NK-92 (cell line): ENCODE measurements around the gene UTP15.

ENCODE experiments used
- DNase-seq: peaks from one replicate; lab custom pipeline; 2025; ENCODE audit not compliant: unreplicated experiment; lab: John Stamatoyannopoulos, UW

The UTP15 gene

GRCh38 chr5:73564018-73564417 is 1.5 kb upstream of the UTP15 start:
- DNase-seq = no peak

GRCh38 chr5:73564675-73565074 is 868 bp upstream of the UTP15 start:
- no peak for DNase-seq

GRCh38 chr5:73565969-73566547 is 515 bp downstream of the UTP15 start:
- DNase-seq = no peak

- DNase-seq = no peak
These were observed 17.0 kb downstream of the UTP15 start for GRCh38 chr5:73582285-73583145.

GRCh38 chr5:73587923-73588322 is 22.4 kb downstream of the UTP15 start:
- no peak for DNase-seq

- DNase-seq = no peak
These were observed 25.7 kb downstream of the UTP15 start for GRCh38 chr5:73591102-73591695.

- no peak for DNase-seq
These were observed 26.4 kb downstream of the UTP15 start for GRCh38 chr5:73591698-73592501.

GRCh38 chr5:73592551-73592950 is 27.0 kb downstream of the UTP15 start:
- no peak for DNase-seq

- no peak for DNase-seq
These were observed 31.3 kb downstream of the UTP15 start for GRCh38 chr5:73596705-73597328.

- no peak for DNase-seq
These were observed 33.8 kb downstream of the UTP15 start for GRCh38 chr5:73599380-73599779.

GRCh38 chr5:73603998-73604397 is 38.5 kb downstream of the UTP15 start:
- DNase-seq = no peak

- no peak for DNase-seq
These were observed 39.9 kb downstream of the UTP15 start for GRCh38 chr5:73605223-73606087.

GRCh38 chr5:73606206-73606753 is 40.7 kb downstream of the UTP15 start:
- DNase-seq = no peak

GRCh38 chr5:73607228-73607627 is 41.7 kb downstream of the UTP15 start:
- DNase-seq = no peak

- DNase-seq = no peak
These were observed 47.3 kb downstream of the UTP15 start for GRCh38 chr5:73612799-73613198.

- DNase-seq = no peak
These were observed 49.5 kb downstream of the UTP15 start for GRCh38 chr5:73615085-73615484.

GRCh38 chr5:73615947-73616346 is 50.4 kb downstream of the UTP15 start:
- no peak for DNase-seq

GRCh38 chr5:73617510-73618279 is 52.2 kb downstream of the UTP15 start:
- DNase-seq = no peak
